Measurements from ENCODE around the gene MLEC. TPM values are rescaled to one million over a fixed set of nuclear protein-coding genes. Genes with fewer than 3 reads are reported as not detected.

The MLEC gene
- total and polyA plus RNA-seq, 4 donors = 19.7 to 92.0 (median 47.6) TPM

GRCh38 chr12:120686151-120686689, 729 bp upstream of the MLEC start:
- peaks cover 6% of the 10 kb centered on the region in 2 donors for H3K4me1 ChIP-seq (ENCODE audit: control insufficient read depth in 1 of 2, insufficient read depth in 2 of 2, low read length in 2 of 2)
- H3K9me3 ChIP-seq (ENCODE audit: control insufficient read depth, low read length) = no peaks in the 10 kb centered on the region
- H3K27ac ChIP-seq (ENCODE audit: low read depth in 1 of 2, low read length in 2 of 2) = peak overlapping the region; percentile 18 to 92
- H3K27me3 ChIP-seq (ENCODE audit: control insufficient read depth in 1 of 2, insufficient read depth in 2 of 2, low read length in 1 of 2) = no peaks in the 10 kb centered on the region
- H3K4me3 ChIP-seq (ENCODE audit: low read length in 2 of 2) = peak overlapping the region; percentile 24 to 63
- intact Hi-C loops (cut with DNase I) = loop anchor here in 1 of 2 donors (2.0 kb wide), 1 partner anchor 31 kb away; no protein-coding TSS in a partner anchor
- peak; percentile 95 for ATAC-seq (ENCODE audit: low FRiP score)
- 0% methylated on average over 46 of the region's 46 CpGs for WGBS, 2 donors
- H3K36me3 ChIP-seq (ENCODE audit: control insufficient read depth in 1 of 2, insufficient read depth in 2 of 2, low read length in 1 of 2) = no peaks in the 10 kb centered on the region
- peak; percentile 99 for DNase-seq

DNA sequence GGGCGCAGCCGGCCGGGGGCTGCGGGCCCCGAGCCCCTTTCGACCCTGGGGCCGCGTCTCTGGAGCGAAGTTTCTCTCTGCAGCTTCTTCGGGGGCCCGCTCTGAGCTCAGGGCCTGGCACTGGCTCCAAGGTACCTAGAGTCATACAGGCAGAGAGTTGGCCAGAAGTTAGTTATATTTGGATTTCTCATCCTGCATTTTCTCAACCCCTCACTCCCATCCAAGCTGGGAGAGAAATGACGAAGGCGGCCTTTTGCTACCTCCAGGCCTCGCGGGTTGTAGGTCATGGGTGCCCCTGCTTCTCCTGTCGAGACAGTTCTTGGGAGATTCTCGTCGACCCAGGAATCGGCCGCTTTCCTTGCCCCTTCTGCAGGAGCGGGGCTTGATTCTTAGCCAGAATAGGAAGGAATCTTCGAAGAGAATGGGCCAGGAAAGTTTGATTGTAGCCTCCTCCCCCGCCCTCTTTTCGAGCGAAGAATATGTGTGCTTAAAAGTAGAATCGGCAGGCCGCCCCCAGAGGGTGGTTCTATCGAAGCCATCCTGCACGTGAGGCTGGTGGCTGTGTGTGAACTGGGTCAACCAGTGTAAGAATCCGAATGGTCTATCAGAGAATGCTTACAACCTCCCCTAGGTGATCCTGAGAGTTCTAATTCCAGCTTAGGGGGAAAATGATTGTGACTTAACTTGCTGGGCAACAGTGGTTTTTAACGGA, 785 bp downstream of the MLEC start:
- DNase-seq (peak in 1 of 2 donors; percentile 78), ATAC-seq (ENCODE audit: low FRiP score) (no peak)
- peak overlapping the region in 1 of 2 donors; percentile 83 for H3K27ac ChIP-seq (ENCODE audit: low read depth in 1 of 2, low read length in 2 of 2)
- intact Hi-C loops (cut with DNase I) = loop anchor here in 1 of 2 donors (2.0 kb wide), 1 partner anchor 33 kb away; no protein-coding TSS in a partner anchor
- peaks cover 6% of the 10 kb centered on the region in 2 donors for H3K4me1 ChIP-seq (ENCODE audit: control insufficient read depth in 1 of 2, insufficient read depth in 2 of 2, low read length in 2 of 2)
- peak overlapping the region; percentile 79 to 90 for H3K4me3 ChIP-seq (ENCODE audit: low read length in 2 of 2)
- 0% methylated on average over 30 to 31 of the region's 31 CpGs for whole genome bisulfite sequencing, 2 donors
- no peaks in the 10 kb centered on the region for H3K27me3 ChIP-seq (ENCODE audit: control insufficient read depth in 1 of 2, insufficient read depth in 2 of 2, low read length in 1 of 2)
- no peaks in the 10 kb centered on the region for H3K9me3 ChIP-seq (ENCODE audit: control insufficient read depth, low read length)
- no peaks in the 10 kb centered on the region for H3K36me3 ChIP-seq (ENCODE audit: control insufficient read depth in 1 of 2, insufficient read depth in 2 of 2, low read length in 1 of 2)

DNA sequence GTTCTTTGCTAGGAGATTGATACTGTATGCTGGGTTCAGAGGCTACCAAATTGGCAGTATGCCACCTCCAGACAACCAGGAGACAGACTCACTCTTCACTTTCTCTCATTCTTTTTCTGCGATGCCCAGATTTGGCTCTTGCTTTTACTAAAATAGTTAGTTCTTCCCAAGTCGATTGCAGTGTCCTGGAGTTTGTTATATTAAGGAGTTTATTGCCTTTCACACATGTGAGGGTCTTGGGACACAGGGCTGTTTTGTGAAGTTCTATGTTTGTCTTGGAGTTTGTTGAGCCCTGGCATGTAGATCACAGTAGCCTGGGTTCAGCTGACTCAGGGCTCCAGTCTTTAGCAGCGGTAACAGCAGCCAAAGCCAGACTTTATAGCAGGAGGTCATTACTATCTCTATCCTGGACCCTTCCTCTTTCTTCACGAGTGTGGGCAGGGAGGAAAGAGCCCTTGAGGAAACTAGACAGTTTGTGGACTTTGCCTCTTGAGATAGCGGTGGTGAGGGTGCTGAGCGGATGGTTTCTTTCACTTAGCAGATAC, 1.6 kb downstream of the MLEC start:
- Histone ChIP-seq H3K27ac (ENCODE audit: low read depth in 1 of 2, low read length in 2 of 2) (no peak overlapping the region), H3K4me3 (ENCODE audit: low read length in 2 of 2) (peak overlapping the region; percentile 3 to 32), H3K4me1 (ENCODE audit: control insufficient read depth in 1 of 2, insufficient read depth in 2 of 2, low read length in 2 of 2) (peaks cover 6% of the 10 kb centered on the region in 2 donors), H3K36me3 (ENCODE audit: control insufficient read depth in 1 of 2, insufficient read depth in 2 of 2, low read length in 1 of 2) (peaks cover 0 to 1% of the 10 kb centered on the region in 2 donors), H3K27me3 (ENCODE audit: control insufficient read depth in 1 of 2, insufficient read depth in 2 of 2, low read length in 1 of 2) (no peaks in the 10 kb centered on the region), H3K9me3 (ENCODE audit: control insufficient read depth, low read length) (no peaks in the 10 kb centered on the region)
- ATAC-seq (ENCODE audit: low FRiP score) = no peak
- no peak for DNase-seq
- intact Hi-C loops (cut with DNase I) = no loop called here
- WGBS, 2 donors = 24 to 26% methylated on average over 6 of the region's 6 CpGs

DNA sequence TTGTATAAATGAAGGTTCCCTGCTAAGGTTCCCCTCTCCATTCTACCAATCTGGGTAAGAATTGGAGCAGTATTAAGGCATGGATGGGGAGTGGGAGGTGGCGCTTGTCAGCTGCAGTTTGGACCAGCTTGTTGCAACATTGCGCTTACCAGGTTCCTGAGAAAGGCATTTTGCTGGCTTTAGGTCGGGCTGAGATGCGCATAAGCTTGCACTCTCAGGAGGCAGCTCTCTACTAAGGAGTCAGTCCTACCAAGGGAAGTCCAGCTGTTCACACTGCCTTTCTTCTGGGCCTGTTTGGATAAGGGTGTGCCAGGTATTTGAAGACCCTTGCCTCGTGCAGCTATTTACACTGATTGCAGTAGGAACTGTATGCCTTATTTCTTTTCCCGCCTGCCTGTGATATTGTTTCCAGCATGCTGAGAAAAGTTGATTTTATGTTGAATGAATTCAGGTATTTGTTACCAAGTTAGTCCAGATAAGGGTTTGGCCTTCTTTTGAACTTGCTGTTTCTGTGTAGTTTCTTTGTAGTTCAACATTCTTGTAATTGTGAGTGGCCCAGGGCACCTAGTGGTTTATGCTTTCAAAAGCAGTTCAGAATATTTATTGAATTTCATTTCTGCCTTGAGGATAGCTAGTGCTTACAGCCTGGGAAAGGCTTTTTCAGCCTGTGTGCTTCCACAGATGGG, 2.6 kb downstream of the MLEC start:
- intact Hi-C loops (cut with DNase I) = no loop called here
- Histone ChIP-seq H3K9me3 (ENCODE audit: control insufficient read depth, low read length) (no peaks in the 10 kb centered on the region), H3K27me3 (ENCODE audit: control insufficient read depth in 1 of 2, insufficient read depth in 2 of 2, low read length in 1 of 2) (no peaks in the 10 kb centered on the region), H3K27ac (ENCODE audit: low read depth in 1 of 2, low read length in 2 of 2) (no peak overlapping the region), H3K4me1 (ENCODE audit: control insufficient read depth in 1 of 2, insufficient read depth in 2 of 2, low read length in 2 of 2) (peaks cover 6% of the 10 kb centered on the region in 2 donors), H3K36me3 (ENCODE audit: control insufficient read depth in 1 of 2, insufficient read depth in 2 of 2, low read length in 1 of 2) (peaks cover 1 to 2% of the 10 kb centered on the region in 2 donors), H3K4me3 (ENCODE audit: low read length in 2 of 2) (no peak overlapping the region)
- 79 to 89% methylated on average over 6 of the region's 6 CpGs for WGBS, 2 donors
- ATAC-seq (ENCODE audit: low FRiP score) (no peak), DNase-seq (no peak)

DNA sequence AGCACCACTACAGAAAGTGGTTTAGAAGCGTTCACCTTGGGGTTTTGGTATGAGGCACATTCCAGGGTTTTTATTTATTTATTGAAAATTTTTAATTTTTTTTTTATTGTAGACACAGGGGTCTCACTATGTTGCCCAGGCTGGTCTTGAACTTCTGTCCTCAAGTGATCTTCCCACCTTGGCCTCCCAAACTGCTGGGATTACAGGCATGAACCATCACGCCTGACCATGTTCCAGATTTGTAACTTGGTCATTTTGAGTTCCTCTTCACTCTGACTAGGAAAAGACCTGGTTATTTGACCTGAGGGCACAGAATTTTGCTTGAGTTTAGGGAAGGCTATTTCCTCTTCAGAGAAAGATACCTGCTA, 3.1 kb downstream of the MLEC start:
- Histone ChIP-seq H3K36me3 (ENCODE audit: control insufficient read depth in 1 of 2, insufficient read depth in 2 of 2, low read length in 1 of 2) (peaks cover 4 to 5% of the 10 kb centered on the region in 2 donors), H3K27me3 (ENCODE audit: control insufficient read depth in 1 of 2, insufficient read depth in 2 of 2, low read length in 1 of 2) (no peaks in the 10 kb centered on the region), H3K4me1 (ENCODE audit: control insufficient read depth in 1 of 2, insufficient read depth in 2 of 2, low read length in 2 of 2) (peaks cover 6% of the 10 kb centered on the region in 2 donors), H3K27ac (ENCODE audit: low read depth in 1 of 2, low read length in 2 of 2) (no peak overlapping the region), H3K9me3 (ENCODE audit: control insufficient read depth, low read length) (no peaks in the 10 kb centered on the region), H3K4me3 (ENCODE audit: low read length in 2 of 2) (no peak overlapping the region)
- ATAC-seq (ENCODE audit: low FRiP score) = no peak
- WGBS, 2 donors = 93 to 96% methylated on average over 2 of the region's 2 CpGs
- intact Hi-C loops (cut with DNase I) = no loop called here
- no peak for DNase-seq

DNA sequence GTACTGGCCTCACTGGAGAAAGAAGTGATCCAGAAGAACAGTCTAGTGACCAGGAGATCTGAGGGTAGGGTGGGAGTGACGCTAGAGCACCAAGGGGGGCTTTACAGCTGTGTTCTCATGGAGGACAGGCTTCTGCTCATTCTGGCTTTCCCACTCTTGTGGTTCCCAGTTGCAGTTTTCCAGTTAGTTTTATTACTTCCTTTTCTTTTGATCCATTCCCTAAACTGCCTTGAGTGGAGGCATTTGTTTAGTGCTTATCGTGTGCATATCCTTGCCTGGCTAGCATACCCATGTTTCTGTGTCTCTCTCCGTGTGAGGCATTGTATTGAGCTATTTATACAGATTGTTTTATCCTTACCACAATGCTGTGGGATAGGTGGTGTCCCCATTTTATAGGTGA, 4.0 kb downstream of the MLEC start:
- Histone ChIP-seq H3K4me3 (ENCODE audit: low read length in 2 of 2) (no peak overlapping the region), H3K9me3 (ENCODE audit: control insufficient read depth, low read length) (no peaks in the 10 kb centered on the region), H3K27ac (ENCODE audit: low read depth in 1 of 2, low read length in 2 of 2) (no peak overlapping the region), H3K4me1 (ENCODE audit: control insufficient read depth in 1 of 2, insufficient read depth in 2 of 2, low read length in 2 of 2) (peaks cover 6% of the 10 kb centered on the region in 2 donors), H3K27me3 (ENCODE audit: control insufficient read depth in 1 of 2, insufficient read depth in 2 of 2, low read length in 1 of 2) (no peaks in the 10 kb centered on the region), H3K36me3 (ENCODE audit: control insufficient read depth in 1 of 2, insufficient read depth in 2 of 2, low read length in 1 of 2) (peaks cover 4 to 8% of the 10 kb centered on the region in 2 donors)
- intact Hi-C loops (cut with DNase I) = no loop called here
- WGBS, 2 donors = 85 to 89% methylated on average over 3 of the region's 3 CpGs
- DNase-seq = no peak
- ATAC-seq (ENCODE audit: low FRiP score) = no peak

DNA sequence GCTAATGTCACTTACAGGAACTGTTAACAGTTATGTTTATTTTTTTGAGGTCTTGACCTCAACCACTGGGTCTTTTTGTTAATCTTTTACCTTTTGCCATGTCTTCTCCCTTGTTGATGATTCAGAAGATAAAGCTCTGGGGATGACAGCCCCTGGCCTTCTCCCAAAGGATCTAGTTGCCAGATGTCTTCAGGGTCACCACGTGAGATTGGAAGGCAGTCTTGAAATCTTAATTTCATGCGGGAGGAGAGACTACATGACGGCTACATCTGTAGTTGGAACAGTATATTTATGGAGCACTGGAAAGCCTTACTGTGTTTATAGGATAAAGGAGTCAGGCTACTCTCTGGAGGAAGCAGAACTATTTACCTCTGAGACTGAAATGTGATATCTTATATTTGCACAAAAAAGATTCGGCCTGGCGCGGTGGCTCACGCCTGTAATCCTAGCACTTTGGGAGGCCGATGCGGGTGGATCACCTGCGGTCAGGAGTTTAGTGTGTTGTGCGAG, 5.6 kb downstream of the MLEC start:
- H3K27ac ChIP-seq (ENCODE audit: low read depth in 1 of 2, low read length in 2 of 2) = no peak overlapping the region
- ATAC-seq (ENCODE audit: low FRiP score) (no peak), DNase-seq (no peak)
- H3K4me3 ChIP-seq (ENCODE audit: low read length in 2 of 2) = no peak overlapping the region
- H3K9me3 ChIP-seq (ENCODE audit: control insufficient read depth, low read length) = no peaks in the 10 kb centered on the region
- H3K27me3 ChIP-seq (ENCODE audit: control insufficient read depth in 1 of 2, insufficient read depth in 2 of 2, low read length in 1 of 2) = no peaks in the 10 kb centered on the region
- peaks cover 6 to 16% of the 10 kb centered on the region in 2 donors for H3K36me3 ChIP-seq (ENCODE audit: control insufficient read depth in 1 of 2, insufficient read depth in 2 of 2, low read length in 1 of 2)
- intact Hi-C loops (cut with DNase I) = no loop called here
- H3K4me1 ChIP-seq (ENCODE audit: control insufficient read depth in 1 of 2, insufficient read depth in 2 of 2, low read length in 2 of 2) = peaks cover 6% of the 10 kb centered on the region in 2 donors
- WGBS, 2 donors = 90 to 92% methylated on average over 11 of the region's 11 CpGs

GRCh38 chr12:120693848-120694247, 6.9 kb downstream of the MLEC start:
- H3K4me3 ChIP-seq (ENCODE audit: low read length in 2 of 2) = no peak overlapping the region
- no peak for DNase-seq
- H3K4me1 ChIP-seq (ENCODE audit: control insufficient read depth in 1 of 2, insufficient read depth in 2 of 2, low read length in 2 of 2) = peaks cover 4 to 6% of the 10 kb centered on the region in 2 donors

More at GRCh38 chr12:120693848-120694247, 6.9 kb downstream of the MLEC start:
- no peak overlapping the region for H3K27ac ChIP-seq (ENCODE audit: low read depth in 1 of 2, low read length in 2 of 2)
- peaks cover 6 to 16% of the 10 kb centered on the region in 2 donors for H3K36me3 ChIP-seq (ENCODE audit: control insufficient read depth in 1 of 2, insufficient read depth in 2 of 2, low read length in 1 of 2)
- H3K9me3 ChIP-seq (ENCODE audit: control insufficient read depth, low read length) = no peaks in the 10 kb centered on the region
- no peaks in the 10 kb centered on the region for H3K27me3 ChIP-seq (ENCODE audit: control insufficient read depth in 1 of 2, insufficient read depth in 2 of 2, low read length in 1 of 2)
- intact Hi-C loops (cut with DNase I) = no loop called here
- 92% methylated on average over 4 of the region's 4 CpGs for WGBS, 2 donors
- ATAC-seq (ENCODE audit: low FRiP score) = no peak
